ENCODE data around the gene CPSF4L.

CPSF4L gene

DNA sequence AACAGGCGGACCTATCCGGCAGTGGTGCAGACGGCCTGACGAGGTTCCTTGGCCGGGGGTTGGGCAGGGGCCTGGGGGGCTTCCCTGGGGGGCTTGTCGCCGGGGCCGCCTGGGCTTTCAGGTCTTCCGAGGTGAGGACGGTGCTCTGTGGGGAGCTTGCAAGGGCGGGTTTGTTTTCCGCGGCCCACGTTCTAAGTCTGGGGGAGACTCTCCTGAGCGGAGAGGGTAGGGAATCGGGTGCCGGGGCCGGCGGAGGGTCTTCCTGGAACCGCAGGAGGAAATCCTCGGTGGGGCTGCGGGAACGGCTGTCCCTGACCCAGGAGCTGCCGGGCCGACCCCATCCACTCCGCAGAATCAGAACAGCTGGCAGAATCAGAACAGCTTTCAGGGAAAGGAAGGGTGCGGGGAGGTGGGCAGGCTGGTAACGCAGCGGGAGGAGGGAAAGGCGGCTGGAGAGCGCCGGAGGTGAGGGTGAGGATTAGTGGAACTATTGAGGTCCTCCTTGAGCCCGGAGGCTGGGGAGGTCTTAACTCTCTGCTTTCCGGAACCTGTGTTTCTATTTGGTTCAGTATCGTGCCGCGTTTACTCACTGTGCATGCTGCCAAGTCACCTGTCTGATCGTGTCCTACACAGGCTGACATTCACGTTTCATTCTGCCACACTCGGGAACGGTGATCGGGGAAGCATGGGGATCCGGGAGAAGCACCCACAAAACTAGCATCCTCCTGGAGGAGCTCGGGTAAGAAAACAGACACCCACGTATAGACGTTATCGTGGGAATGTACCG, 28.9 kb downstream of the CPSF4L start:
- DNase-seq (ENCODE audit: low read depth): no peak

- DNase-seq (ENCODE audit: low read depth): peak; percentile 91
Observed at GRCh38 chr17:73231841-73232586, 29.7 kb downstream of the CPSF4L start.

GRCh38 chr17:73231395-73231794, 30.3 kb downstream of the CPSF4L start:
- no peak for DNase-seq (ENCODE audit: low read depth)

- DNase-seq (ENCODE audit: low read depth): no peak
Observed at GRCh38 chr17:73230088-73230487, 31.6 kb downstream of the CPSF4L start.

DNA sequence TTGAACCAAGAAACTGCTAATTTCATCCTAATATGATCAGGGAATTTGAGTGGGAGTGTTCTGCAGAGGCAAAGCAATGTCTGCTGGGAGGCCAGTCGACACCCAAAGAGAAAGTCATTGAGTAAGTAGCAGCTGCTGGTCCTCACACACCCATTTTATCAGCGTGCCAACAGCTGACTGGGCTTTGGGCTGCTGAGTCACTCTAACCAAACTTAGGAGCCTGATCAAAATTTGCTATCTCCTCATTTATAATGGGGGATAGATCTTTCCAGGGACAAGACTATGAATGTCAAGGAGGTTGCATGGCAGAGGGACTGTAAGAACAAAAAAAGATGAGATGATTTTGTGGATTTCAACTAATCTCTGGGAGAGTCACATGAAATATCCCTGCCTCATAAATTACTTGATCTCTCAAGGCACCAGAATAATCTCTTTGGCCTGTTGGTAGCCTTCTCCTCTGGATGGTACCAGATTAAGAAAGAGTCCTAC, 32.9 kb downstream of the CPSF4L start:
- DNase-seq (ENCODE audit: low read depth): no peak

- no peak for DNase-seq (ENCODE audit: low read depth)
Observed at GRCh38 chr17:73227944-73228343, 33.7 kb downstream of the CPSF4L start.

- no peak for DNase-seq (ENCODE audit: low read depth)
Observed at GRCh38 chr17:73227379-73227778, 34.3 kb downstream of the CPSF4L start.

DNA sequence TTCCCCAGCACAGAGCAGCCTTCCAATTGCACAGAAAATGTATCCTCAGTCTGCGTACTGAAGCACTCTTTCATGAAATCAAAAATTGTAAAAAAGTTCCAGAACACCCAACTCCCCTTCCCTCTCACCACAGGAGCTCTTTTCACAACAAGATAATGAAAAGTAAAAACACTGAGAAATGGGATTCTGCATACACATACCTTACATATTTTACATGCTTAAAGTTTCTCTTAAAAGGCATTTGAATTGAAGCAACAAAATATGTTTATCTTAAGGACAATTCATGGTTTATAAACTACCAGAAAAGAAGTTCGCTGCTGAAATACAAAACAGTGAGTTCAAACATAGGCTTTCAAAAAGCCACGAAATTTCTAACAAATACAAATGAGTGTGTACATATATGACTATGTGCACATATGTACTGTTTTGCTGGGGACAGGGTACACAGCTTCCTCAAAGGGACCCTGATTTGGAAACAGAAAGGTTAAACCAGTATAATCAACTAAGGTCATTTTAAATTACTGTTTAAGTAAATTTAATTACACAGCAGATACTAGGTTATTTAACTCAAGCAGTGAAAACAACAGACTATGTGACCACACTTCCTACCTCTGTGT, 35.0 kb downstream of the CPSF4L start:
- DNase-seq (ENCODE audit: low read depth): no peak

- no peak for DNase-seq (ENCODE audit: low read depth)
Observed at GRCh38 chr17:73224663-73225305, 36.9 kb downstream of the CPSF4L start.

GRCh38 chr17:73224237-73224636, 37.4 kb downstream of the CPSF4L start:
- no peak for DNase-seq (ENCODE audit: low read depth)

DNA sequence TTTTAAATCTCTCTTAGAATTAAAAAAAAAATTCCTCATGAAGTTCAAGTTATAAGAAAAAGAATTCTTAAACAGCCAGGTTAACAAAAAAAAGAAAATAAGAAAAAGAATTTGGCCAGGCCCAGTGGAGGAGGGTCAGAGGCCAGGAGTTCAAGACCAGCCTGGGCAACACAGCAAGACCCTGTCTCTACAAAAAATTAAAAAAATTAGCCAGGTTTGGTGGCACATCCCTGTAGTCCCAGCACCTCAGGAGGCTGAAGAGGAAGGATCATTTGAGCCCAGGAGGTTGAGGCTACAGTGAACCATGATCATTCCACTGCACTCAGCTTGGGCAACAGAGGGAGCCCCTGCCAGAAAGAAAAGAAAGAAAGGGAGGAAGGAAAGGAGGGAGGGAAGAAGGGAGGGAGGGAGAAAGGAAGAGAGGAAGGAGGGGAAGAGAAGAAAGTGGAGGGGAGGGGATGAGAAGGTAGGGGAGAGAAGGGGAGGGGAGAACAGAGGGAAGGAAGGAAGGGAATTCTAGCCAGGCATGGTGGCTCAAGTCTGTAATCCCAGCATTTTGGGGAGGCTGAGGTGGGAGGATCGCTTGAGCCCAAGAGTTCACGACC, 38.0 kb downstream of the CPSF4L start:
- no peak for DNase-seq (ENCODE audit: low read depth)

- DNase-seq (ENCODE audit: low read depth): no peak
Observed at GRCh38 chr17:73215447-73215846, 46.2 kb downstream of the CPSF4L start.

DNA sequence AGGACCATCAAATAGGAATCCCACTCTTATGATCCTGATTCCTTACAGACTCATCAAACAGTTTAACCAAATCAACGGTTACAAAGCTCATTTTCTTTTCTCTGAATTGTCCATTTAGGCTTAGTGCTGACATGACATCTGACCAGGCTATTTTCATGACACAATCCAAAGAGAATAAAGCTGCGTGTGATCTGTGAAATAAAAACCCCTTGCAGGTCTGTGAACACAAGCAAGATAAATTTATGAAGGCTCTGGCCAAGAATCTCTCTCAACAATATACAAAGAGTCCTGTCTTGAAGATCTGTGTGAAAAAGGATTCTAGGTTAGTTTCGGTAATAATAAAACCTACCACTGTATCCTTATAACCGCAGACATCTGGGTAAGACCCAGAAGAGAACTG, 46.8 kb downstream of the CPSF4L start:
- no peak for DNase-seq (ENCODE audit: low read depth)

- no peak for DNase-seq (ENCODE audit: low read depth)
Observed at GRCh38 chr17:73214008-73214407, 47.7 kb downstream of the CPSF4L start.

DNA sequence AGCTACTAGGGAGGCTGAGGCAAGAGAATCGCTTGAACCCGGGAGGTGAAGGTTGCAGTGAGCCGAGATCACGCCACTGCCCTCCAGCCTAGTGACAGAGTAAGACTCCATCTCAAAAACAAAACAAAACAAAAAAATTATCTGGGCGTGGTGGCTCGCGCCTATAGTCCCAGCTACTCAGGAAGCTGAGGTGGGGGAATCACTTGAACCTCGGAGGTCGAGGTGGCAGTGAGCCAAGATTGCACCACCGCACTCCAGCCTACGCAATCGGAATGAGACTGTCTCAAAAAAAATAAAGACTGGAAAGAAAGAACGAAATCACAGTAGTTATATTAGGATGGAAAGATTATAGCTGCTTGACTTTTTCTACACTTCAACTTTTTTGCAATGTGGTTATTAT, 49.9 kb downstream of the CPSF4L start:
- DNase-seq (ENCODE audit: low read depth): no peak

DNA sequence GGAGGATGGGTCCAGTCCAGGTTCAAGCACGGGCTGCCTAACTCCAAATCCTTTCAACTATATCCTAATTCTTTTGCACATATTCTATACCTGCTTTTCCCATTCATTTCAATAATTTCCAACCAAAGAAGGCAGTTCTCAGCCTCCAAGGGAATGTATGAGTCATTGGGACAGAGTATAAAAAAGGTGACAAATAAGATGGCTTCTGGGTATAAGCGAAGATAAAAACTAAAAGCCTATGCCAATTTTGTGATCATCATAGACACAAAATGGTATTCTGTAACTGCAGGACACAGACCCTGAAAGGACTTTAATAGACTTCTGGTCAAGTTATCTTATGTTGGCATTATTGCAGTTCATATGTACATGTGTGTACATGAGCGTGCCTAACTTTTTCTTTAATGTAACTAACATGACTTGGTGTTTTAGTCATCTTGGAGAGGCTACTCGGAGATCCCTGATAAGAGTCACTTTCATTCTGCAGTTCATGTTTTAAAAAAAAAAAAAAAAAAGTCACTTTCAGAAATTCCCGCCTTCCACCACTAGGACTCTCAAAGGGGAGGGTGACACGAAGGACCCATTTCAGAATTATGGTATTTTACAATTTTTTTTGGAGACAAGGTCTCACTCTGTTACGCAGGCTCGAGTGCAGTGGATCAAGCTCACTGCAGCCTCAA, 51.5 kb downstream of the CPSF4L start:
- DNase-seq (ENCODE audit: low read depth): no peak

DNA sequence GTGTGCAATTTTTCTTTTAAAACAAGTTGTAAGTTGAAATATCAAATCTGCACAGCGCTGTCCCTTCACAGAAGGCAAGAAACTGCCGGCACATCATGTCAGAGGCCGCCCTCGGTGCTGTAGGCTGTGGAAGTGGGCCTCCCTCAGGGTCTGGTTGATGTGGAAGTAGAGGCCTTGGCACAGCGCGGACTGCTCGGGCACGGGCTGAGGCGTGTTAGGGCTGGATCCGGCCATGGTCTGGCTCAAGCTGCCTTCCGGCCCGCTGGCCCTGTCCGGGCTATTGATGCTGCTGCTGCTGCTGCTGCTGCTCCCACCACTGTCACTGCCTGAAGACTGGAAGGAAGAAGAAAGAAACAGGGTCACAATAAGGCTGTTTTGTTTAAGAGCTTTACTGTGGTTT, 52.2 kb downstream of the CPSF4L start:
- DNase-seq (ENCODE audit: low read depth): no peak

DNA sequence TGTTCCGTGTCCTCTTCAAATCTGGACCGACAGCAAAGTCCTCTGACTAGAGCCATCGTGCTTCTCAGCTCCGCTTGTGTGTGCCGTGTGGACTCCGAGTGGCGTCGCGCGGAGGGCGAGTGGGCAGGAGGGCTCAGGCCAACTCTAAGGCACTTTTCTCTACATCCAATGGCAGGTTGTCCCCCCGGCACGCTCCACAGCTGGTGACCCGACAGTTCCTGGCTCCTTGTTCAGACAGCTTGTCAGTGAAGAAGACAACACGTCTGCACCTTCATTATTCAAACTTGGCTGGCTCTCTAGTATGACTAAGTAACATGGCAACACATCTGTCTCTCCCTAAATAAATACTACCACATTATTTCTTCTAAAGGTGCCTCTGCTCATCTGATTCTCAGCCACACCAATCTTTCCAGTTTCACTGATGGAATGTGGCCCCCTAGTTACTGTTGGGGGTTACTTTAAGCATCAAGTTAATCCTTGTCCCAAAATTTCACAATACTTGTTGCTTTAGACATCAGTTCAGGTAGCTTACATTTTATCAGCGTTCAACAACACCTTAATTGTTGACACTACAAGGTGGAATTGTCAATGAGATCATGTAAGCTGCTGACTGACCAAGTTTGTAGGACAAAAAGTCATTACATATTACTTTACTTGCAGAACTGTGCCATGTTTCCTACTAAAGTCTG, 53.4 kb downstream of the CPSF4L start:
- DNase-seq (ENCODE audit: low read depth): no peak

GRCh38 chr17:73205459-73205961, 56.2 kb downstream of the CPSF4L start:
- no peak for DNase-seq (ENCODE audit: low read depth)

DNA sequence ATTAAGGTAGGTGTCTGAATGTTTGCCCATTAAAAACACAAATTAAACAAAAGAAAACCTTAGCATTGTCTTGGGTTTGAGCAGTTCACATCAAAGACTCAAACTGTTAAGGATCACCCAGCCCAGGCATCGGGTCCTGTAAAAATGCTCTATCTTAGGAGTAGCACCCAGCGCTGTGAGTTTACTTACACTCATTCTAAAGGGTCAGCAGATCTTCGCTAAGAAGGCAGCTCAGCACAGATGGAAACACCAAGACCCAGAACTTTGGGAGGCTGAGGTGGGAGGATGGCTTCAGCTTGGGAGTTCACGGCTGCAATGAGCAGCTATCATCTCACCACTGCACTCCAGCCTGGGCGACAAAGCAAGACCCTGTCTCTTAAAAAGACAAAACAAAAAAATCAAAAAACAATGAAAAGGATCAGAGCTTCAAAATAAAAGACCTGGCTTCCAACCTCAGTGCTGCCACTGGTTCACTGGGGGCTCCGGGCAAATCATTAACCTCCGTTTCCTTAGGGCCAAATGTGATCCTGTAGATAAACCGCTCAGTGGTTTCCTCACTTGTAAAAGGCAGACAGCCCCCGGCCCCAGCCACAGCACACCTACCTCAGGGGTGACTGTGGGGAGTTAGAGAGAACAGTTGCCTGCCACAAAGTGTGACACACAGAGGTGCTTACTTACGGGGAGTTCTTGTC, 57.7 kb downstream of the CPSF4L start:
- DNase-seq (ENCODE audit: low read depth): no peak

Data from CMK (cell line).